Activated CD8-positive, alpha-beta memory T cell treated with anti-CD3 and anti-CD28 coated beads for 24 hours (primary cell): ENCODE measurements around the gene OTOP3.
"Not testable (repeated sequence)": the region's sequence is repeated elsewhere in the genome, so short reads cannot be mapped to it uniquely, and the experiment has no call there.

Source experiments
- DNase-seq: peaks from one replicate; pipeline ENCODE4 v3.0.0-alpha.2; 2020

The OTOP3 gene, protein sequence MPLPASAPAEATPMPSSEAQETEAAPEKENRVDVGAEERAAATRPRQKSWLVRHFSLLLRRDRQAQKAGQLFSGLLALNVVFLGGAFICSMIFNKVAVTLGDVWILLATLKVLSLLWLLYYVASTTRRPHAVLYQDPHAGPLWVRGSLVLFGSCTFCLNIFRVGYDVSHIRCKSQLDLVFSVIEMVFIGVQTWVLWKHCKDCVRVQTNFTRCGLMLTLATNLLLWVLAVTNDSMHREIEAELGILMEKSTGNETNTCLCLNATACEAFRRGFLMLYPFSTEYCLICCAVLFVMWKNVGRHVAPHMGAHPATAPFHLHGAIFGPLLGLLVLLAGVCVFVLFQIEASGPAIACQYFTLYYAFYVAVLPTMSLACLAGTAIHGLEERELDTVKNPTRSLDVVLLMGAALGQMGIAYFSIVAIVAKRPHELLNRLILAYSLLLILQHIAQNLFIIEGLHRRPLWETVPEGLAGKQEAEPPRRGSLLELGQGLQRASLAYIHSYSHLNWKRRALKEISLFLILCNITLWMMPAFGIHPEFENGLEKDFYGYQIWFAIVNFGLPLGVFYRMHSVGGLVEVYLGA

DNA sequence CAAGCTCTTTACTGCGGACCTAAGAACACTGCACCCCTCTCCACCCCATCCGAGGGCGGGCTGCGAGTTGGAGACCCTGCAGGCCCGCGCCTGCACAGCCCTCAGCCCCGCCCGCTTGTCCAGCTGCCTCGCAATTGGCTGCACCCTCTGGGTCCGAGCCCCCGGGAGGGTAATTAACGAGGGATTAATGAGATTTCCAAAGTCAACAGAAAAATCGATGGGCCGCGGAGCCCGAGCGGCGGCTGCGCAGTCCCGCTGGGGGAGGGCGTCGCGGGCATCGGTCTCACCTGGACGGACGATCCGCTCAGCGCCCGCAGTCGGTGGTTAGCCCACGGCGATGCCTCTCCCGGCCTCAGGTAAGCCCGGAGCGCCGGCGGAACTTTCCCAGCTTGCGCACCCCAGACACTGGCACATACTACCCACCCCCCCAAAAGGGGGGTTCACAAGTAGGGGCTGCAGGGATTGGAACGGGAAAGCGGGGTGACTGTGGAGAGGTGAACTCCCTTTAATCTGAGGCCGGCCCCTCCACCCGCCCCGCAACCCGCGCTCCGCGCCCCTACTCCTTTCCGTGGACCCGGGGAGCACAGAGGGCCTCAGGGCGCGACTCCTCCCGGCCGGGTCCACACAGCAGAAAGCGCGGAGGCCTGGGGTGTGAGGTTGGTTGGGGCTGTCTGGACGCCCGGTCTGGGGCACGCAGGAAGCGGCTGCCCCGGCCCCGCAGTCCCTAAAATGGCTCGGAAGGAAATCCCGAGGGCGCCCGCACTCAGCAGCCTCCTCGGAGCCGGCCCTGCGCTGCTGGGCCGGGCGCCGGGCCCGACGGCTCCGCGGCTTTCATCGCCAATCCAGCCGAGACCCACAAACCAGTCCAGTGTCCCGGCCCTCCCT is at the start of gene OTOP3:
OTOP3 (plus strand) TSS at position 314 of the 885 bp plus-strand sequence; CDS start at position 338, 24 bp downstream.
- DNase-seq: no peak

DNA sequence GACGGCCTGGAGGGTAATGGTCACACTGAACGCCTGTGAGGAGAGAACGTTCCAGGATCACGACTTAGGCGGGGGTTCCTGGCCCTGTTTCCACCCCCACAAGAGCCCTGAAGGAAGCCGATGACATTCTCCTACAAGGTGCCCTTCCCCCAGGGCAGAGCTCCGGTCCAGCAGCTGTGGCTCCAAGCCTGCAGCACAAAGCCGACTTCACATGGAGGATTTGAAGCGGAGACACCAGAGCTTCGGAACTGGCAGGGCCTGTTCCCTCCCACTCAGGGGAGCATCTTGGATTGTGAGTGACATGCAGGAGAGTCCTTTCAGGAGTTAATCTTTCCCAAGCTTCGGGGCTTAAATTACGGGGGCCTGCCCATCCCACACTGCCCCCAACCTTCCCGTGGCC is 47.2 kb upstream of the OTOP3 start:
- no peak for DNase-seq

DNA sequence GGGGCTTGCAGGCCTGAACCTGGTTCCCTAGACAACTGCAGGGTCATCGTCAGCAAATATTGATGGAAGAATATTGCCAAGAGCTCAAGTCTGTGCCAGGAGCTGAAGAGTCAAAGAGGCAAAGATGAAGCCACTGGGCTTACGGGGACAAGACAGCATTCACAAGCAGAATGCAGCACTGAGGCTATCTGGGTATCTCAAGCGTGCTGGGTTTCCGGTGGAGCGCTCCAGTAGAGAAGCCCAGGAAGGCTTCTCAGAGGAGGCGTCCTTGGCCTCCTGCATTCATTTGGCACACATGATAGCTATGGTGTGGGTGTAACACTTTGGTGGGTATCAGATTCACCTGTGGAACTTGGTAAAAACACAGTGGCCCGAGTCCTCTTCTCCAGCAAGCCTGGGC is 45.1 kb upstream of the OTOP3 start:
- DNase-seq: no peak

DNA sequence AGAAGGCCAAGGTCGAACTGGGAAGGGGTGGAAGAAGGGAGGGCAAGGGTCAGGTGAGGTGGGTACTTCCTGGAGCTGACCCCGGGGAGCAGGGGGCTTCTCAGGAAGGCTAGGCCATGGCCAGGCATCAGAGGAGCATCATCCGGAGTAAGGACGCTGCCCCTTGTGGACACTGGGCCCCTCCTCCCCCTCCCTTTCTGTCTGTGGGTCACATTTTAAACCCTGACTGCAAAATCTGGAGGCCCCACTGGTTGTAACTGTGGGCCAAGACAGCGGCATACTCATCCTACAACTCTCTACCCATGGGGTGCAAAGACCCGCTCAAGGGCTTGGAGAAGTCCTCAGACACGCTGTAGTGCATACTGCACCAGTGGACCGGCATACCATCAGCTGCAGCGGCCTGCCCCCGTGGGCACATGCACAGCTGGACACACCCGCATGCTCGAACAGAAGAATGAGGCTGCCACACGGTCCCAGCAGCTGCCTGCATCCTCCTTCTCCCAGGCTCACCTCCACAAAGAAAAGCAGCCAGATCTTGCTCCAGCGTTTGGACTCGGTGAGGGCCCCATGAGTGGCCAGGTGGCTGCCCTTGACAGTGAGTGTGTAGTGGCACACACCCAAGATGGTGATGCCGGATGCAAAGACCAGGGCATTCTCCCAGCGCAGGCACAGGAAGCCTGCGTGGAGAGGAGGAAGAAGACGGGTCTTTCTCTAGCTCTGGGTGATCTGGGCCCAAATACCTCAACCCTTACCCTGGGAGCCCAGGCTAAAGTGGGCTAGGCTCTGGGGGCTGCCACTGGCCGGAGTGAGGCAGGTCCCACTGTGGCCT is 43.5 kb upstream of the OTOP3 start:
- no peak for DNase-seq

DNA sequence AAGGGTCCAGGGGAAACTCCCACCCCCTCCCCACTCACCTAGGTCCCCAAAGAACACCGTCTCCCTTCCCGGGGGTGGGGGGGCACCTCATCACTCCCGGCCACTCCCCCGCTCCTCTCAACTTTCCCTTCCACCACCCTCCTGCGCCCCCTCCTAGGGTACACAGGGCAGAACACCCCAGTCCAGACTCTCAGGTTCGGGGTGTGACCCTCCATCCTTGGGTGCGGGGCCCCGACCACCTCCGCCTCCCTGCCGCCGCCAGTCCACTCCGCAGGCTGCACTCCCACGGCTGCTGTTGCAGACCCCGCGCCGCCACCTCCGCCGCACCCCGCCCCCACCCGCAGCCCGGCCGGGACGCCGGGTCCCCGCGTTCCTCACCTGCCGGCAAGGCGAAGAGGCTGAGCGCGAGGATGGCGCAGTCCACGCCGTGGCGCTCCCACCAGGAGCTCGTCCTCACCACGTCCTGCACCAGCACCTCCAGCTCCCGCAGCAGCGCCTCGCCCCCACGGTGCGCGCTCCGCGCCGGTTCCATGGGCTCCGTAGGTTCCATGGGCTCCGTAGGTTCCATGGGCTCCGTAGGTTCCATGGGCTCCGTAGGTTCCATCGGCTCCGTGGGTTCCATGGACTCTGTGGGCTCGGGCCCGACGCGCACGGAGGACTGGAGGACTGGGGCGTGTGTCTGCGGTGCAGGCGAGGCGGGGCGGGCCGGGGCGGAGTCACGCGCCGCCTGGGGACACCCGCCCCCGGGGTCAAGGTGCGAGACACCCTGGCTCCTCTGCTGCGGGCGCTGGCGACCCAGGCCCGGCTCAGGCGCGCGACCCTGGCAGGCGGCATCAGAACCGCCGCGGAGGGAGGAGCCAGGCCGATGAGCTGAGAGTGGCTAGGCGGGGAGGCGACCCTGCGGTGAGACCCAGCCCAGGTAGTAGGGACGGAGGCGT is 42.5 kb upstream of the OTOP3 start, which contains the start of gene FADS6:
FADS6 (minus strand) TSS at position 660 of the 938 bp plus-strand sequence; CDS start at position 622, 38 bp downstream.
- no peak for DNase-seq

DNA sequence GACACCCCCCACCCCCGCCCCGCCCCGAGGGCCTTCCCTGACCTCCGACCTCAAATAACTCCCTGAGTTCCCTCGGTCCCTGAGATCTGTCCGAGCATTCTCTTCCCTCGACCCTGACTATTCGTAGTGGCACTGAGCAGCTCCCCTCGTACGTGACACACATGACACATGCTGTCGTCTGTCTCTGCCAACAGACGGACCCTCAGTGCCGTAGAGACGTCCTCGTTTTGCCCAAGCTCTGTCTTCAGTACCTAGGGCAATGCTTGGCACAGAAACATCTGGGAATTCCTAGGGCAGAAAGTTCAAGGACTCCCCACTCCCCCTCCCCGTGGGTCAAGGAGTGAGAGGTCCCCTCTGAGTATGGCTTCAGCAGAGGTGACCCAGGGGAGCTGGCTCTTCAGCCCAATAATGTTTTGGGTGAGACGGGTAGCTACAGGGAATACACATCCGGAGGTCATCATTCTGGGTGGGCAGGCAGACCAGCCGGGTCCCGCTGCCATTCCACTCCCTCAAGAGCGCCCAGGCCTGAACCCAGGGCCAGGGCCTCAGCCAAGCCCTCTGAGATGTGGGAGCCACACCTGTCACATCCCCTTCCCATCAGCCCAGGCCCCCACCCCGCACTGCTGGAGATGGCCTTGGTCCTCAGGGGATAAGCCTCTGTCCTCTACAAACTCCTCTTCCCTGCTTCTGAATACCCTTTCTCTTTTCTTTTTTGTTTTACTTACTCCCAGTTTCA is 41.6 kb upstream of the OTOP3 start:
- DNase-seq: no peak

DNA sequence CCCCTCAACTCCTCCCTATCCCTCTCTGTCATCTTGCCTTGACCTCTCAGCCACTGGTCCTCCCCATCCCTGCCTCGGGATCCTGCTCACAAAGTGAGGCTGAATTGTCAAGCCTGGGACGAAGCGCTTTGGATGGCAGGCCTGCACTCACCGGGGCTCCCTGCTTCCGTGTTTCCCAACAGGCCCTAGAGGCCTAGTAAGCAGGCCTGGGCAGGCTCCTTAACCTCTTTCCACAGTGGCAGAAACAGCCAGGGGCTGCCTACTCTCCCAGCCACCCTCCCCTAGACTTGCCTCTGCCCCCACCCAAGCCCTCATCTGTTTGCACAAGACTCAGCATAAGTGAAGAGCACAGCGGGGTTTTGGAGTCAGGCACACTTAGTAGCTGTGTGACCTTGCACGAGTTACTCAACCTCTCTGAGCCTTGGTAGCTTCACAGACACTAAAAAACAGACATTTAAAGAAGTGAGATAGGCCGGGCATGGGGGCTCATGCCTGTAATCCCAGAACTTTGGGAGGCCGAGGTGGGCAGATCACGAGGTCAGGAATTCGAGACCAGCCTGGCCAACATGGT is 37.2 kb upstream of the OTOP3 start:
- no peak for DNase-seq

DNA sequence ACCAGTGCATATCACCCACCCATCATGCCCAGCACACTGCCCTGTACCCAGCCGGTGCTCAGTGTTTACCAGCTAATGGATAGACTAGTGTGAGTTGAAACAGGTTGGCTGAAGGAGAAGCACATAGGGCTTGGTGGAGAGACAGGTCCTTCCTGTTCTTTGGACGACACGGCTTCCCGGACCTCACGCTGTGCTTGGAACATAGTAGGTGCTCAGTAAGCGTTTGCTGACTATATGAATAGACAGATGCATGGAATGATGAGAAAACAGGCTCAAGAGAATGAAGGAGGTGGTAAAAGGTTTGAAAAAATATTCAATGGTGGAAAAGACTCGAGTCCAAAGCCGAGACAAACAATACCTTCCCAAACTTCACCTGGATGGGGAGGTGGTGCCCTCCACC is 35.5 kb upstream of the OTOP3 start:
- DNase-seq: no peak

DNA sequence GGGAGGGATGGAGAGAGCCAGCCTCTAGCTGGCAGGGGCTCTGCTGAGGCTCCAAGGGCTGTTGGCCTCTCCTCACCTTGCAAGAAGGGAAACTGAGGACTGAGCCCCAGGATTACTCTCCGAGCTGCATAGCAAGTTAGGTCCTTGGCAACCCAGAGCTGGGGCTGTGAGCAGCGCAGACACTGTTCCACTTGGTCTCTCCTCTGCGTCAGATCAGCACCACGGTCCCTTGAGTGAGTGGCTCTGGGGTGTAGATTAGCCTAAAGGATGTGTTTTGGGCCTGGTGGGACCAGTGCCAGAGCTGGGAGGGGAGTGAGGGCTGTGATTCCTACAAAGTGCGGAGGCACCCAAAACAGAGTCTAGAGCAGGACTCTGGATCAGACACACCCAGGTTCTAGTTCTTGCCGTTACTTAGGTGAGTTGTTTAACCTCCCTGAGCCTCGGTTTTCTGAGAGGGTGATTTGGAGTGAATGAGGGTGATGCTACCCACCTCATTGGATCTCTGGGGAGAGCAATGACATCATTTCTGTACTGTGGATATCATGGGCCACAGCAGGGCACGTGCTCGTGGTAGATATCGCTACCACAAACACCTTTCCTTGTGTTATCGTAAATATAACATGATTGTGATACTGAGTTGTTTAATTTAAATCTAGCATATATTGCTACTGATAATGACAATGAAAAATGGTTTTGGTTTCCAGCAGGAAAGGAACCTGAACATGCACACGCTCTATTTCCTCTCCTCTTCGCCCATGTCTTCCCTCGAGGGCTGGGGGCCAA is 34.2 kb upstream of the OTOP3 start:
- DNase-seq: no peak

DNA sequence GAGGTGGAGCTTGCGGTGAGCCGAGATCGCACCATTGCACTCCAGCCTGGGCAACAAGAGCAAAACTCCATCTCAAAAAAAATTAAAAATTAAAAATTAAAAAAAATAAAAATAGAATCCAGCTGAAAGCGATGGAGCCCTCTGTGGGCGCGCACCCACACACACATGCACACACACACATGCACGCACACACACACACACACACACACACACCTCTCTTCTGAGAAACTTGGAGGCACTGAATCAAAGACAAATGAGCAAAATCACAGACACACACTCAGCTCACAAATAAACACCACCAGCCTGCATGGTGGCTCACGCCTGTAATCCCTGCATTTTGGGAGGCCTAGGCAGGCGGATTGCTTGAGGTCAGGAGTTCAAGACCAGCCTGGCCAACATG is 32.7 kb upstream of the OTOP3 start:
- DNase-seq: no peak

DNA sequence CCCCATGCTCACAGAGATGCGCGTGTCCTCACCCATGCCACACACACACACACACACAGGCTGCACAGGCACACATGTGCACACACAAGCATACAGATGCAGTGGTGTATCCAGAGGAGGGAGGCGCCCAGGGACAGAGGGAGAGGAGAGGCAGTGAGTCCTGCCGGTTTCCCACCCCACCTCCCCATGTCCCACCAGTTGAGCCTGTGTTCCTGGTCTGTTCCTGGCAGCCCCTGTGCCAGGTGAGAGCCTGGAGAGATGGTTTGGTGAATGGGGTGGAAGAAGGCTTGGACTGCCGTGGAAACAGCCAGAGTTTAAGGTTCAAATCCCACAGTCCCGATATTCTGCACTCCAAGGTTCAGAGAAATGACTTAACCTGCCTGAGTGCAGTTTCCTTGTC is 32.0 kb upstream of the OTOP3 start:
- DNase-seq: no peak

DNA sequence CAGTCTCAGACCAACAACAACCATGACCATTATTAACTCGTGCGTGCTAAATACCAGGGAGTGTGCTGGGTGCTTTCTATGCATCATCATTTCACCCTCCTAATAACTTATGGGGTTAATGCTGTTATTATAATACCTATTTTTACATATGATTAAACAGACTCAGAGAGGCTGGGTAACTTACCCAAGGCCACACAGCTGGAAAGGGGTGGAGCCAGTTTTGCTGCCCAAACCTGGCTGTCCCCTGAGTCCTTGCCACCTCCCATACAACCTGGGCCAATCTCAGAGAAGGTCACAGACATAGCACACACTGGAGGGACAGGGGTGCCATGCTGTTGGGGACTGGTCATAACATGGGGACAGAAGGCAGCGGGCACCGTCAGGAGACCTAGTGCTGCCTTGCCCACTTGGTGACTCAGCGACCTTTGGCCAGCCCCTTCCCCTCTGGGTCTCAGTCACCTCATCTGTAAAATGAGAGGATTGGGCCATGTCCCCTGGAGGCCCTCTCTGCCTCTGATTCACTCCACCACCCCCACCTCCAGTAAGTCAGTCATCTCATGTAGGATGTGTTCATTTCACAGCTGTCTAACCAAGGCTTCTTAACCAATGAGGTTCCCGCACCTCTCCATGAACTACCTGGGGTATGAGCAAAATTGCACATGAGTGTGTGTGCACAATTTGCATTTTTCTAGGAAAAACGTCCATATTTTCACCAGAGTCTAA is 30.9 kb upstream of the OTOP3 start:
- DNase-seq: no peak

DNA sequence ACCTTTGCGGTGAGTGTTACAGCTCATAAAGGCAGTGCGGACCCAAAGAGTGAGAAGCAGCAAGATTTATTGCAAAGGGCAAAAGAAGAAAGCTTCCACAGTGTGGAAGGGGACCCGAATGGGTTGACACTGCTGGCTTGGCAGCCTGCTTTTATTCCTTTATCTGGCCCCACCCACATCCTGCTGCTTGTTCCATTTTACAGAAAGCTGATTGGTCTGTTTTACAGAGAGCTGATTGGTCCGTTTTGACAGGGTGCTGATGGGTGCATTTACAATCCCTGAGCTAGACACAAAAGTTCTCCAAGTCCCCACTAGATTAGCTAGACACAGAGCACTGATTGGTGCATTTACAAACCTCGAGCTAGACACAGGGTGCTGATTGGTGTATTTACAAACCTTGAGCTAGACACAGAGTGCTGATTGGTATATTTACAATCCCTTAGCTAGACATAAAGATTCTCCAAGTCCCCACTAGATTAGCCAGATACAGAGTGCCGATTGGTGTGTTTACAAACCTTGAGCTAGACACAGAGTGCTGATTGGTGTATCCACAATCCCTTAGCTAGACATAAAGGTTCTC is 29.4 kb upstream of the OTOP3 start:
- DNase-seq: not testable (repeated sequence)

DNA sequence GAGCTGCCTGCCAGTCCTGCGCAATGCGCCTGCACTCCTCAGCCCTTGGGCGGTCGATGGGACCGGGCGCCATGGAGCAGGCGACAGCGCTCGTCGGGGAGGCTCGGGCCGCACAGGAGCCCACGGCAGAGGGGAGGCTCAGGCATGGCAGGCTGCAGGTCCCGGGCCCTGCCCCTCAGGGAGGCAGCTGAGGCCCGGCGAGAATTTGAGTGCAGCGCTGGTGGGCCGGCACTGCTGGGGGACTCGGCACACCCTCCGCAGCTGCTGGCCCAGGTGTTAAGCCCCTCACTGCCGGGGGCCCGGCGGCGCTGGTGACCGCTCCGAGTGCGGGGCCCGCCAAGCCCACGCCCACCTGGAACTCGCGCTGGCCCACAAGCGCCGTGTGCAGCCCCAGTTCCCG is 28.7 kb upstream of the OTOP3 start:
- DNase-seq: no peak

DNA sequence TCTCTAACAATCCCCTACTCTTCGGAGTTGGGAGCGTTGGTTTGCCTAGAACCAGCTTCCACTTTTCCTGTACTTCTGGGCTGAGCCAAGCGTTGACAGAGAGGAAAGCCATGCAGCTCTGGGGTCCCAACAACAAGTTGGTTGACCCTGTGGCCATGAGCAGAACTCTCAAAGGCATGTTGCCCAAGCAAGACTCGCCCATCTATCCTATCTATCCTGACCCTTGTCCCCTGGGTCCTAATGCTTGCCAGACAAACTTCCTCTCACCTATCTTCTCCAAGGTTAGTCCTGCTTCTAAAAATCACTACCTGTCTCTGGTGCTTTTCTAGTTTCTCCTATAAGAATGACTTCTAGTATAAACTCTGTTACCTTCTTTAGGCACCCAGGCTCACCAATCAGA is 26.6 kb upstream of the OTOP3 start:
- not testable (repeated sequence) for DNase-seq

DNA sequence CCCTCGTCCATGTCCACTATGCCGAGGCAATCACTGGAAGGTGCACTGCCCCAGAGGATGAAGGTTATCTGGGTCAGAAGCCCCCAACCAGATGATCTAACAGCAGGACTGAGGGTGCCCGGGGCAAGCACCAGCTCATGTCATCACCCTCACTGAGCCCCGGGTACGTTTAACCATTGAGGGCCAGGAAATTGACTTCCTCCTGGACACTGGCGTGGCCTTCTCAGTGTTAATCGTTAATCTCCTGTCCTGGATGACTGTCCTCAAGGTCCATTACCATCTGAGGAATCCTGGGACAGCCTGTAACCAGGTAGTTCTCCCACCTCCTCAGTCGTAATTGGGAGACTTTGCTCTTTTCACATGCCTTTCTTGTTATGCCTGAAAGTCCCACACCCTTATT is 24.3 kb upstream of the OTOP3 start:
- DNase-seq: not testable (repeated sequence)

DNA sequence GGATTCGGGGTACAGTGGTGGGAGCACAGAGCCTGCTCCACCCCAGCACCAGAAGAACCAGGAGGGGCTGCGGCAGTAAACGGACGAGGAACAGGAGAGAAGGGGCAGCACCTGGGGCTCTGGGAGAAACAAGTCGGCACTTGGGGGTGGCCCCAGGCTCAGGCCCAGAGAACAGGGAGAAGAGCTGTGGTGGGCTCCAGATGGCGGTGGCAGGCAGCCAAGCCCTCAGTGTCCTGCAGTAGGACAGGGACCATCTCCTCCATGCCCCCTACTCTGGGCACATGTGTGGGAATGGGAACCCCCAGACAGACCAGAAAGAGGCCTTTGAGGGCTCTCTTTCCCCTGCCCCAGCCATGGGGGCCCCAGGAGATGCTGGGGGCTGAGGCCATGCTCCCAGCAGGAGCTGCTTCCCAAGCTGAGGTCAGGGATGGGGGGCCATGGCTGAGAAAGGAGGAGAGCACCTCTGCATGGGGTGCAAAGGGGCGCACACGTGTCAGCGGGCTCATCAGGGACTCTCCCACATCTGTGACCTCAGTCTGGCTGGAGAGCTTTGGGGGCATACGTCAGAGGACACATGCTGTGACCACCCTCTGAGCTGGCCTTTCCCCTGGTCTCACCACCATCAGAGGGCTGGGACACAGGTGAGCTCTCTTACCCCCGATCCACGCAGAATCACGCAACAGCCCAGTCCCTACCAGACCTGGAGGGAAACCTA is 19.4 kb upstream of the OTOP3 start:
- no peak for DNase-seq

DNA sequence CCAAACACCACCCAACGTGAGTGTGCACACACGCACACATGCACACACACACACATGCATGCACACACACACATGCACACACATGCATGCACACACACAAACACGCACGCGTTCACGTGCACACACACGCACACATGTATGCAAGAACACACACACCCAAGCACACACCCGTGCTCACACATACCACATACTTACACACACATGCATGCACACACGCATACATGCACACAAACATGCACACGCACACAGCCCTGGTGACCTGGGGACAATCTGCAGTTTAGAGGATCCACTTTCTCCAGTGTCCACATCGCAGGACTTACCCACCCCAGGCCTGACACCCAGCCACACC is 18.9 kb upstream of the OTOP3 start:
- no peak for DNase-seq
